Measurements from ENCODE around the gene MBLAC1. TPM values are rescaled to one million over a fixed set of nuclear protein-coding genes. Genes with fewer than 3 reads are reported as not detected.
A peak's percentile ranks its signal among the peaks of the same experiment; 100 is the strongest.

Gene MBLAC1
- polyA plus RNA-seq, 3 donors = 1.2 to 1.7 (median 1.3) TPM

DNA sequence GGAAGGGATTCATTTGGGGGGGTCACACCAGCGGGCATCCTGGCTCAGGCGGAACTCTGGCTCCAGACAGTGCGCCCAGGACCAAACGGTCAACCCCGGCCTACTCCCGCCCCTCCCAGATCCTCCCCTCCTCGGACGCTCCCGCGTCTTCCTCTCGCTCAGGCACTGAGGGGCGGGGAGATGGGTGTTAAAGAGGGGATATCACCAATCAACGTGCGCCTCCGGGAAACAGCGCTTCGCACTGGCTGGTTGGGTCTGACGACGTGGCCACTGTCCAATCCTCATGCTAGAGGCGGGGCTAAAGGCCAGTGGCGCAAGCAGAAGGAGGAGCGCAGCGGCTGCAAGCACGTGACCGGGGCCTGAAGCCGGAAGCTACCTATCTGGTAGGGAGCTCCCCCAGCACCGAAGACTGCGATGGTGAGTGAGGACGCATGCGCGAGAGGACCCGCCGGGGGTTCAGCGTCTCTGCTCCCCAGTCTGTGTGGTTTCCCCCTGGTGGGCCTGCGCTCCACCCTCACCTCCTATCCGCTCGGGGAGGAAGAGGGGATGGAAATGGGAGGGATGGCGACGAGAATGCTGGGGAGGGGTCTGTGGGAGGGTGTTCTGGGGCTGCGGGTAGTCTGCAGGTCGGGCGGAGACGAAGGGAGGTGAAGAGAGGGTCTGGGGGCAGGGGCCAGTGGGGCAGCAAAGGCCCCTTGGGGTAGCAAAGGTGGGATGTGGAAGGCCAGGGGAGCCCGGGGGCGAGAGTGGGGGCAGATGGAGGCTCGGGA is 22.0 kb downstream of the MBLAC1 start, which contains the start of gene LAMTOR4:
Gene LAMTOR4 (plus strand): TSS at position 360 of the 770 bp plus-strand sequence. CDS start 55 bp downstream, at position 415.
- peak; percentile 94 to 97 (median 94) for DNase-seq (ENCODE audit: low read depth in 3 of 3, low spot score in 2 of 3)

DNA sequence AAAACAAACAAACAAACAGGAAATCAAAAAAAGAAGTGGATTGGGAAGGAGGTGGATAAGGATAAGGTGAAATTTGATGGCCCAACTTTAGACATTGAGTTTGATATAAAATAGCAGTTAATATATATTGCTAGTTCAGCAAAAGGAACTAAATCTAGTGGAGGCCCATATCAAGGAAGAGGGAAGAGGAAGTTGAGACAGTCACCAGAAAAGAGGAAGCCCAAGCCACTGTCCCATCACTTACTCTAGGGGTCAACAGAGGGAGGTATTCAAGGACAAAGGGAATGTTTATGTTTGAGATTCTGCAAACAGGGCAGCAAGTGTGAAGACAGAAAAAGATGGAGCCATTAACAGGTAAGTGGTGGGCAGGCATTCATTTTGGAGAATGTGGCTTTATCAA is 25.6 kb downstream of the MBLAC1 start:
- no peak for DNase-seq (ENCODE audit: low read depth in 3 of 3, low spot score in 2 of 3)

DNA sequence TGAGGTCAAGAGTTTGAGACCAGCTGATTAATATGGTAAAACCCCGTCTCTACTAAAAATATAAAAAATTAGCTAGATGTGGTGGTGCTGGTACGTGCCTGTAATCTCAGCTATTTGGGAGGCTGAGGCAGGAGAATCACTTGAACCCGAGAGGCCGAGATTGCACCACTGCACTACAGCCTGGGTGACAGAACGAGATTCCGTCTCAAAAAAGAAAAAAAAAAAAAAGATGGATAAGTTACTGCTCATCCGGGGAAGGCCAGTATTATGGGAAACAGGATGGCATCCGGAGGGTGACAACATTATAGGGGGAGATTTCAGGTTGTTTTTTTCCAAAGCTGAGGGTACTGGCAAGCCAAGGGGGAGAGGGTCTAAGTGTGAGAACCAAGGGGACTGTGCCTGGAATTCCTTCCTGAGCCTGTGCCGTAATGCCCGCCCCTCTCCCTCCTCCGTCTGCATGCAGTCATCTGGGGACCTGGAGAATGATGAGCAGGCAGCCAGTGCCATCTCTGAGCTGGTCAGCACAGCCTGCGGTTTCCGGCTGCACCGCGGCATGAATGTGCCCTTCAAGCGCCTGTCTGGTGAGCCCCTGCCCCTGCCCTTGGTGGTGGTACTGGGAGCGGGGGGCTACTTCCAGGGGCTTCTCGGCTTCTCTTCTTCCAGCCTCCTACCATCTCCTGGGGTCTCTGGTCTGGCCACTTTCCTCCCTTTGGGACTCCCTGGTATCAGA is 26.3 kb downstream of the MBLAC1 start:
- no peak for DNase-seq (ENCODE audit: low read depth in 3 of 3, low spot score in 2 of 3)

DNA sequence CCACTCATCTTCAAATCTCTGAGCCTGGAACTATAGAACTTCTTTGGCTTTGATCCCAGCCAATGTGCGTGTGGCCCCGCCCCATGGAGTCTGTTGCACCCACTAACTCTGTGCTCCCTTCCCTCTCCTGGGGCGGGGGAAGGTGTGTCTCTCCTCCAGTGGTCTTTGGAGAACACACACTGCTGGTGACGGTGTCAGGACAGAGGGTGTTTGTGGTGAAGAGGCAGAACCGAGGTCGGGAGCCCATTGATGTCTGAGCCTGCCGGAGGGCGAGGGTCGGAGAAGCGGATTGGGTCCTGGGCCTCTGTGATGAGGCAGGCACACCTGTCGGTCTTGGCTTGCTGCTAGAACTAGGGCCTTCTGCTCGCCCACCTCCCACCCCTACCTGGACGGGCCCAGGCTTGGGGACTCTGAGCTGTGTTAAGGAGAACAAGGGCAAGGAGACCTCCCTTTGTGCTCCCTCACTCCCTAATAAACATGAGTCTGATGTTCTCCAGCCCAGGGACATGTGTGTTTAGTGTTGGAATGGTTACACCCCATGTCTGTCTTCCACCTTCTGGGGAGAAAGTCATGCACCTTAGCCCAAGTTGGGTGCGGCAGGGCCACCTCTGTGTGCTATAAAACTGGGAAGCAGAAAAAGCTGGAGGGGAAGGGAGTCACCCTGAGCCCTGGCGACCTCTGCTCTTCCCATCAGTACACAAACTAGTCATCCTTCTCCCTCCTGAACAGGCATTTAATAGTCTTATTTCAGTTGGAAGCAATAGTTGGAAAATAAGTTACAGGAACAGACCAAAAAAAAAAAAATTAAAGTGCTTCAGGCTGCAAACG is 27.2 kb downstream of the MBLAC1 start:
- DNase-seq (ENCODE audit: low read depth in 3 of 3, low spot score in 2 of 3) = no peak

DNA sequence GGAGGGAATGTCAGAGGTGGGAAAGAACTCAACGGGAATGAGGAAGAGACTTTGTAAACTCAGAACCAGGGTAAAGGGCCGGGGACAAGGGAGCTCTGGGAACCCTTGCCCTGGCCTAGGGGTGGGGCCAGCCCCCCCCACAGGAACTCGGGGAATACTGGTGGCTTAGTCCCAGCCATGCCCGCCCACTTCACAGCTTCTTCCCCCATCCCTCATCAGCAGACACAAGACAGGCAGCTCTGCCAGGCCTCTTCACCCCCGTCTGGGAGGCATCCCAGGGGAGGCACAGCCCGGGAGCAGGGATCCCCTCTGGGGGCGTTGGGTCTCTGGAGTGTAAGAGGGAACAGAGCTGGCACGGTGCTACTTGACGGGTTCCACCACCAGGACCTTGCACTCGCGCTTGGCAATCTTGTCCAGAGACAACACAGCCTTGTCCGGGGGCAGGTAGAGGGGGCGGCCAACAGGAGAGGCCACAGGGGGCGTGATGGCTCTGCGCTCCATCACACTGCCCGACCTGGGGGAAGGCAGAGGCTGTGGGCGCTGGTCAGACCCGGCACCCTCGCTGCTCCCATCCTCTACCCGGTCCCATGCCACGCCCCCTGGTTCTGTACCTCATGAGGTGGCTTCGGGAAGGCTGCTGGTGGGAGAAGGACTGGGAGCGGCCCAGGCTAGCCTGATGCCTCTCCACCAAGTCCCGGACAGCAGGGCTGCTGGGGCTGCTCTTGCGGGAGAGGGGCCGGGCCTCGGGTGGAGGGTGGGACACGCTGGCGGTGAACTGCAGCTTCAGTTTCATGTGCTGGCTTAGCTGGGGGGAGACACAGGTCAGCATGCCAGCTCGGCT is 28.1 kb downstream of the MBLAC1 start:
- no peak for DNase-seq (ENCODE audit: low read depth in 3 of 3, low spot score in 2 of 3)

DNA sequence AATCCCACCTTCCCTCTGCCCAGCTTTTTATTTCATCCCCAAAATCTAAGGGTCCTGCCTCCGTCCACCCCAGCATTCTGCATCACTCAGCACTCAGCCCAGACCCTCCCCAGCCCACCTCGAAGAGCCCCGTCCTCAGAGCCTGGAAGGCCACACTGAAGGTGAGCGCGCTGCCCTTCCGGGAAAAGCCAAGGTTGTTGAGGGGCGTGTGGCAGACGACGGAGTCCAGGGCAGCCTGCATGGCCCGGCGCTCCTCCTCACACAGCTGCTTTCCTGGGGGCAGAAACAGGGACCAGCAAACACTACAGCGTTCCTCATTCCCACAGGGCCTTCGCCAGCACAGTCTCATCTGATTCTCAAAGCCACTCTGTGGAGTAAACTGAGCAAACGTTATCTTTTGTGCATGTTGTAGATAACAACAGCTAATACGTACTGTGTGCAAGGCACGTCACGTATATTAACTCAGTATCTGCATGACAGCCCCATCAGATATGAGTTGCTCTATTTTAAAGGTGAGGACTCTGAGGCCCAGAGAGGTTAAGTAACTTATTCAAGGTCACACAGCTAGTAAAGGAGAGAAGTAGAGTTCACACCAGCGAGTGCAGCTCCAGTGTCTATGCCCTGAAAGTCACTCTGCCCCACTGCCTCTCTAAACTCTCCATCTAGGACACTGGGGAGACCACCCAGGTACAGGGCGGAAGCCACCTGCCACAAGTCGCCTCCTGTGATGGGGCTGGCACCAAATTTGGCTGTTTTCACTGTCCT is 29.0 kb downstream of the MBLAC1 start:
- DNase-seq (ENCODE audit: low read depth in 3 of 3, low spot score in 2 of 3) = no peak

DNA sequence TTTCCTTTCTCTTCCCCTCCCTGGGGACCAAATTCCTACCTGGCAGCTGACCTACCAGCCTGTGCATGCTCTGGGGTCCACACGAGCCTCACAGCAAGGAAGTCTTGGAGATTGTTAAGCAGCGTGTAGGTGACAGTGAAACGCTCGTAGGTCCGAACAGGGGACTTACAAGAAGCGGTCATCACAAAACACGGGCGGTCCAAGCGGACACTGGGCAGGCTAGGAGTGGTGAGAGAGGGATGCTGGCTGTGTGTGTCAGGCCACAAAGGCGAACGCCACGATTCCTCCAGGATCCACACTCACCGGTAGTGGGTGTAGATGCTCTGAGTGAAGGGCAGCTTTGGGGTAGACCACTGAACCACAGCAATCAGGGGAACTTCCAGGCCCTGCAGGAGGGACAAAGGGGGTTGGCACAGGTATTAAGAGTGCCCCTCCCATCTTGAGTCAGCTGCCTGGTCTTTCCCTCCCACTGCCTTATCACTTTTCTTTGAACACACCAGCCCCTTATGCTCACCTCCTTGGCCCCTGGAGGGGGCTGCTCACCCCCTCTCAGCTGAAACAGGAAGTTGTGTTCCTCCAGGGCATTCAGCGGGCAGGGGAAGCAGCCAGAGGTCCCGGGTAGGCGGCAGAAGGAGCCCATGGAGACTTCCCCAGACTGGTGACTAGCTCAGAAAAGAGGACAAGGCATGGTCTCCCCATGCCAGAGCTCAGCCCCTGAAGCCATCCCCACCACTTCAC is 29.7 kb downstream of the MBLAC1 start:
- no peak for DNase-seq (ENCODE audit: low read depth in 3 of 3, low spot score in 2 of 3)

DNA sequence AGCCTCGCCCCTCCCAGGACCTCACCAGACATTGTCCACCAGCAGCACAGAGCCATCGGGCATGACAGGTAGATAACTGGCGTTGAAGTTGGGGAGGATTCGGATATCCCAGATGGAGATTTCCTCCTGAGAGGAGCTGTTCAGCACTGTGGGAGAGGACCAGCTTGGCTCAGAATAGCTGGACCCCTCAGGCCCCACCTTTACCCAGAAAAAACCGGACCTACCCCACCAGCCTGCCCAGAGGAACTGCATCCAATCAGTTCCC is 30.2 kb downstream of the MBLAC1 start:
- DNase-seq (ENCODE audit: low read depth in 3 of 3, low spot score in 2 of 3) = no peak

DNA sequence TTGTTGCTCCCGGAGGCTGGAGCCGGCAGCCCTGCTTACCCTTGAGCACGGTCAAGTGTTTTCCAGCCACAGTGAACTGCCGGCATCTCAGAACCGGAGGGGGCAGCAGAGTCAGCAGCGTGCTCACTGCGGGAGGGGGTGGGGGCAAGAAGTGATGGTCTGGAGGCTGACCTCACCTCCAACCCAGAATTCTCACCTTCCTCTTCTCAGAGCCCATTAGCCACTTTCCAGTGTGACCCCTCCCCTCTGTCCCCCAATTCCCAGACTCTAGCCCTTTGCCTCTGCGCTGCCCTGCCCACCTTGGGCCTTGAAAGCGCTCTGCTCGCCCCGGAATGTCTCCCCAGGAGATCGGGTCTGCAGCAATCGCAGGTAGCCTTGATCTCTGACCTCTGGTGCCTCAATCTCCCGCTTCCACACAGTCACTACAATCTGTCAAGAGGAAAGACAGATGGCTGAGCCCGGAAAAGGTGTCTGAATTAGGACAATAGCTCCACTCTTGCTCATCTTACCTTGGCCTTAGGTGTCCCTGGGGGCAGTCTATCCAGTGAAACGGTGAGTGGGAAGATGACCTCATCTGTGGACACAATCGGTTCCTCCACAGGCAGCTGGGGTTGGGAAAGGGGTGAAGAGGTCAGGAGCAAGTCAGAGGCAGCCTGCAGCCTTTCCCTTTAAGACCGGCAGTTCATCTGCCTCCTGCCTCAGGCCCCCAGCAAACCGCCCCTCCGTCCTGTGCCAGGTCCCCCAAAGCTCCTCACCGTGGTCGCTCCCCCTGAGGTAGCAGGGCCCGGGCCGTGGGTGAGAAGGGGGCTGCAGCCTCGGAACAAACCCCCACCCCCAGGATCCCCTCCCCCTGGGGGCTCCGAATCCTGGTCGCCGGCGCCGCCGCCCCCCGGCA is 30.8 kb downstream of the MBLAC1 start:
- DNase-seq (ENCODE audit: low read depth in 3 of 3, low spot score in 2 of 3) = no peak

DNA sequence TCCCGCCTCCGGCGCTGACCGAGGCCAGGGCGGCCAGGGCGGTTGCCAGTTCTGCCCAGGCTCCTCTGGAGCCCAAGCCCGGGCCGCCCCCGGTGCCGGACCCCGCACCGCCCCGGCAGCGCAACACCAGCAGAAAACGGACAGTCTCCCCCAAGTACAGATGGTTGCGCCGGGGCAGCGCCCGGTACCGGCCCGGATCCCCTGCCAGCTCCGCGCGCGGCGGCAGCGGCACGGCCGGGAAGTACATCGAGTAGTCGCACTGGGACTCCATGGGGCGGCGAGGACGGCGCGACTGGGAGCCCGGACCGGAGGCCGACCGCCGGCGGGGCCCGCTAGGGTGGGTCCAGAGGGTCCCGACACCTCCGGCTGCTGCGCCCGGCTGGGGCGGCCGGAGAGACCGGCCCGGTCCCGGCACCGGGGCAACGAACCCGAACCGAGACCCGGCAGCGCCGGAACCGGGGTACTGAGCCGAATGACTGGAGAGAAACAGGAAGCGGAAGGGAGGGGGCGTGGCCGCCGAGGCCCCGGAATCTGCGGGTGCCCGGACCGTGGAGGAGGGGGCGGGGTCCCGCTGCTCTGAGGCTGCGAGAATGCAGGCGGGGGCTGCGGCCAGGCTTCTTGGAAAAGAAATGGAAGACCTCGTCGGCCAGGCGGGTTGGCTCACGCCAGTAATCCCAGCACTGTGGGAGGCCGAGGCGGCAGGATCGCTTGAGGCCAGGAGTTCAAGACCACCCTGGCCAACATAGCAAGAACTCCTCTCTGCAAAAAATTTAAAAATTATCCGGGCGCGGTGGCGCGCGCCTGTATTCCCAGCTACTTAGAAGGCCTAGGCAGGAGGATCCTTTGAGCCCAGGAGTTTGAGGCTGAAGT is 31.7 kb downstream of the MBLAC1 start, which contains the start of gene TRAPPC14:
Gene TRAPPC14 (minus strand): TSS at position 495 of the 870 bp plus-strand sequence. CDS start 224 bp downstream, at position 271.
- peak in 2 of 3 donors; percentile 82 to 86 for DNase-seq (ENCODE audit: low read depth in 3 of 3, low spot score in 2 of 3)

DNA sequence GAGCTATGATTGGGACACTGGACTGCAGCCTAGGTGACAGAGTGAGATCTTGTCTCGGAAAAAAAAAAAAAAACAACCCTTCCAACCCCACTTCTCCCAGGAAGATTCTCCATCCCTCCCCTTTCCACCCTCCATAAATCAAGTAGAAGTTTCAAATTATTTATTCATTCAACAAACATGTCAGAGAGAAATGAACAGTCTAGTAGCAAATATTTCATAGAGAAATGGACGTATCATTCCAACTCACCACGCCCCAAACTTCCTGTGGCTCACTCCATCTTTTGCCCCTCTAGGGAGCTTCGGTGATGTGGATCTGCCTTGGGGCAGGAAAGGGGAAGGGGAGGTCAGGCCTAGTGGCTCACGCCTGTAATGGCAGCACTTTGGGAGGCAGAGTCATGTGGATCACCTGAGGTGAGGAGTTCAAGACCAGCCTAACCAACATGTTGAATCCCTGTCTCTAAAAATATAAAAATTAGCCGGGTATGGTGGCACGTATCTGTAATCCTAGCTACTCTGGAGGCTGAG is 32.4 kb downstream of the MBLAC1 start:
- DNase-seq (ENCODE audit: low read depth in 3 of 3, low spot score in 2 of 3) = no peak

DNA sequence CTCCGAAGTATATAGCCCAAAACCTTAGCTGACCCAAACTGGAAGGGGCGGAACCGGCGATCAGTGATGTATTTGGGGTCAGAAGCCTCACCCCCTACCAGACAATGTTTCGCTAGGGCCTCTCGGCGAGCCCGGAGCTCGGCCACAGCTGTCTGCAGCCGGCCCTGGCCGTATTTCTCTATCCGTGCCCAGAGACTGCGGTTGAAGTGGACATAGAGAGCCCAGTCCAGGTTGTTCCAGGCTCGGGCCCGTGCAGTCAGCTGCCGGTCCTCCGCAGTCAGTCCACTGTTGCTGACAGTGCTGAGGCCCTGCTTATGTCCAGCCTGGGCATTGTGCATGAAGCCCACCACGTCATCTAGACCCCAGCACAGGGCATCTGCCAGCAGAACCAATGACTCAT is 33.3 kb downstream of the MBLAC1 start:
- DNase-seq (ENCODE audit: low read depth in 3 of 3, low spot score in 2 of 3) = no peak

DNA sequence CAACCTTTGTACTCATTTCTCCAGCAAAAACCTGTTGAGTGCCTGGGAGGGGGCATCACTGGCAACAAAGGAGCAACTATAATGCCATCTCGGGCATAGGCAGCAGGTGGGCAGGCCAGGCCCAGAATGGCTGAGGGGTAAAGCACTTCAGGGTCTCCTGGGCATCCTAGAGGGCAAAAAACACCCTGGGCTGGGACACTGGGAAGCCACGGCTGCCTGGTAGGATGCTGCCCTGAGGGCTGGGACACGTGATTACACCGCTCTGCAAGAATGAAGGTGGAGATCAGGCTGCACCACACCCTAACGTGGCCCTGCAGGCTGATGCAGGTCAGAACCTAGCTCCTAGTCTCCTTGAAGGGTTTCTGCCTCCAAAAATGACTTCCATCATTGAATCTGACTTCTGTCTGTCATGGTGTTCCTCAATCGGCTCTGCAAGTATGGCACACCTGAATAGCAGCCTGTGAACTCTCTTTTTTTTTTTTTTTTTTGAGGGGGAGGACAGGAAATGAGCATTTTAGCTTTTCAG is 36.3 kb downstream of the MBLAC1 start:
- DNase-seq (ENCODE audit: low read depth in 3 of 3, low spot score in 2 of 3) = no peak

DNA sequence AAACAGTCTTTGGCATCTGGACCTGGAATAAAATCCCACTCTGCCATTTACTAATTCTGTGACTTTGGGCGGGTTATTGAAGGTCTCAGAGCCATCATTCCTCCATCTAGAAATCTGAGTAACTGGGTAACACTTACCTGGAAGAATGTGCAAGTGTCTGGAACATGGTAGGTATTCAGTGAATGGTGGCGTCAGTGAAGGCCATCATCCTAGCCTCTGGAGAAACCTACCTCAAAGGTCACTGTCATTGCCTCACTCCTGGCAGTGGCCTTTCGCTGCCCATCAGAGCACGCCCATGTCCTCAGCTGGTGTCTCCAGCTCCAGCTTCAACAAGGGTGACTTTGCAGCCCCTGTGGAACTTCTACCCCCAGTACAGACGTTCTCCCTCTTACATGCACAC is 37.1 kb downstream of the MBLAC1 start:
- DNase-seq (ENCODE audit: low read depth in 3 of 3, low spot score in 2 of 3) = no peak

DNA sequence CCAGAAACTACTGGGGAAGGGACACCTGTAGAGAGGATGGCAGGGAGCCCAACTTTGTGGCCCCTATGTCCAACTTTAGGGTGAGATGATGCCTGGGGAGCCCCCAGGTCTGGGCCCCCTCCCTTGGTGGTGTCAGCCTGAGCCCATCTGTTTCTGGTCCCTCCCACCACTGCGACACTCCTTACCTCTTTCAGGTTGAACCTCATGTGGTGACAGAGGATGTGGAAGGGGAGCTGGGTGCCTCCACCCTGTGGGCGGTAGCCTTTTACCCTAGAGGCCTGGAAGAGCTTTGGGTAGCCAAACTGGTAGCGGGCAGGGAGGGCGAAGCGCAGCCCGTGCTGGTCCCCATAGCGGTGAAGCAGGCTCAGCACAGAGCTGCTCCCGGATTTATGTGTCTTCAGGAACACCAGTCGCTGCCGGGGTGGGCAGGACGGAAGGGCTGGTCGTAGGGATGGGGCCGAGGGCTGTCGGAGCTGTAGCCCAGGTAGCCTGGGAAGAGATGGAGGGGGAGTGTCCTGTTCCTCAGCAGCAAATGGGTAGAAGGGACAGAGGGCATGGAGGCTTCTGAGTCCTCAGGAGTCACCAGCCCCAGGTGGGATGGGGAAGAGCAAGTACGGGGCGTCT is 39.7 kb downstream of the MBLAC1 start:
- DNase-seq (ENCODE audit: low read depth in 3 of 3, low spot score in 2 of 3) = no peak

Data from right renal cortex interstitium (tissue), 3 donors.